Activated CD4-positive, alpha-beta T cell treated with anti-CD3 and anti-CD28 coated beads, Interleukin-2, amount 10 ng/mL, durations not matched to agents 7 days and 5 days (primary cell): ENCODE measurements around the gene XRCC3. TPM values are rescaled to one million over a fixed set of nuclear protein-coding genes. Genes with fewer than 3 reads are reported as not detected.

Experiments
- CTCF ChIA-PET: fragments of 350-600 bp; sonication (Branson Sonifier 250); formaldehyde crosslinking; loops from one replicate; lab custom pipeline; 2021; ENCODE audit warnings: antibody characterized with exemption; lab: Charles Lee
- POLR2A ChIA-PET: fragments of 350-600 bp; sonication (Branson Sonifier 250); formaldehyde crosslinking; loops from one replicate; lab custom pipeline; 2021; ENCODE audit warnings: antibody characterized with exemption; lab: Charles Lee
- DNase-seq: peaks from one replicate; pipeline ENCODE4 v3.0.0-alpha.2; 2020
- H3K27ac Mint-ChIP-seq: one replicate; pipeline ENCODE4 v1.8.0; 2021; ENCODE audit warnings: mild to moderate bottlenecking, moderate library complexity, mixed read lengths
- H3K27me3 Mint-ChIP-seq: one replicate; pipeline ENCODE4 v1.8.0; 2021; ENCODE audit warnings: mixed read lengths
- H3K36me3 Mint-ChIP-seq: one replicate; pipeline ENCODE4 v1.8.0; 2021; ENCODE audit warnings: low read depth, mixed read lengths
- H3K4me1 Mint-ChIP-seq: one replicate; pipeline ENCODE4 v1.8.0; 2021; ENCODE audit warnings: mixed read lengths
- H3K4me3 Mint-ChIP-seq: one replicate; pipeline ENCODE4 v1.8.0; 2021; ENCODE audit warnings: mild to moderate bottlenecking, moderate library complexity, mixed read lengths
- H3K9me3 Mint-ChIP-seq: one replicate; pipeline ENCODE4 v1.8.0; 2021; ENCODE audit warnings: mixed read lengths
- total RNA-seq, 2 experiments: library from RNA; stranded (reverse); gene quantifications; one replicate each; pipeline ENCODE4 v1.2.3, GENCODE V29; 2021

Gene XRCC3
- total RNA-seq, 2 experiments from 2014 or later = 36.4 to 37.4 TPM

DNA sequence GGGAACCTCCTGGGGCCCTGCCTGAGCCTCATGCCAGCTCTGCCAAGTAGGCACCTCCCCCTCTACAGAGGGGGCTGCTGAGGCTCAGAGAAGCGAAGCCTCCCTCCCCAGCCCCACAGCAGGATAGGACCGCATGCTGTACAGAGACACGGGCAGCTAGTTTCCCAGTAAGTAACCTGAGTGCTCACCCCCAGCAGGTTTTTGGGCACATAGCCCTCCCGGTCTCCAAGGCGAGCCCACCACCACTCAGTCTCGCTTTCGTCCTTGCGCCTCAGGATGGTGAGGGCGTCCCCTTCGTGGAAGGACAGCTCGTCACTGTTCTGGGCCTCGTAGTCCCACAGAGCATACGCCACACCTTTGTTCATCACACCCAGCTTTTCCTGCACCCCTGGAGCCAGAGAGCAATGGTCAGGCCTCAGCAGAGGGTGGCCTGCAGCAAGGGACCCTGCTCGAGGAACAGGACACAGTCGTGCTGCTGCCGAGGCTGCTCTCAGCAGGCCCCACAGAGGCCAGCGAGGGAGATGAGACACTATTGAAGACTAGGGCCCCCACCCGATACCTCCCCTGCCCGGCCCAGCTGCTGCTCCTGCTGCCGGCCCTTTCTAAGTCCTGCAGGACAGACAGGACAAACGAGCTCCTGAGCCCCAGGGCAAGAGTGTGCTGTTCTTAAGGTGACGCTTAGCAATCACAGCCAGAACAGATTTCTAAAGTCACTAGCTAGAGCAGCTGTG is 20.7 kb upstream of the XRCC3 start:
- Mint-ChIP-seq H3K36me3 (no peaks in the 10 kb centered on the region), H3K4me1 (no peaks in the 10 kb centered on the region), H3K27ac (no peak overlapping the region), H3K27me3 (no peaks in the 10 kb centered on the region), H3K4me3 (no peak overlapping the region), H3K9me3 (no peaks in the 10 kb centered on the region)
- no peak for DNase-seq
- ChIA-PET POLR2A (interaction anchor here (0.7 kb wide), 1 partner anchor 377 kb away, joined by 4 read pairs; no protein-coding TSS in a partner anchor), CTCF (interaction anchor here (0.6 to 1.1 kb wide), 7 partner anchors 8 to 59 kb away, joined by 3 to 4 read pairs (median 3); no protein-coding TSS in a partner anchor)

DNA sequence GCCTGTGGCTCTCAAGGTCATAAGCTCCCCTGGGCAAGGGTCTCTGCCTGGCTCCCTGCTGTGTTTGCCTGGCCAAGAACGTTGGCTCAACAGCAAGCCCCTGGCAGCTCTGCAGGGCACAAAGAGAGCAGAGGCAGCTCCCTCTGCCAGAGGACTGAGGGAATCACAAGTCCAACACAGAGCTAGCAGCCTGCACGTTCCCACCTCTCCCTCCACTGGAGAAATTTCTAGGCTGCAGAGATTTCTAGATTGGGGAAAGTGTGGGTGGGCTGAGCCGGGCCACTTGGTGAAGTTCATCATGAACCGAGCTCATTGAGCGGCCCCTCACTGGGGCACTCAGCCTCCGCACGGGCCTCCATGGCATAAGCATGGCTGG is 20.2 kb upstream of the XRCC3 start:
- CTCF ChIA-PET = interaction anchor here (0.9 to 1.1 kb wide), 4 partner anchors 13 to 58 kb away, joined by 3 to 4 read pairs (median 3); no protein-coding TSS in a partner anchor
- no peaks in the 10 kb centered on the region for H3K27me3 Mint-ChIP-seq
- H3K36me3 Mint-ChIP-seq = no peaks in the 10 kb centered on the region
- no peak overlapping the region for H3K27ac Mint-ChIP-seq
- POLR2A ChIA-PET = interaction anchor here (0.7 kb wide), 1 partner anchor 377 kb away, joined by 4 read pairs; no protein-coding TSS in a partner anchor
- DNase-seq = no peak
- no peaks in the 10 kb centered on the region for H3K9me3 Mint-ChIP-seq
- no peaks in the 10 kb centered on the region for H3K4me1 Mint-ChIP-seq
- H3K4me3 Mint-ChIP-seq = no peak overlapping the region

DNA sequence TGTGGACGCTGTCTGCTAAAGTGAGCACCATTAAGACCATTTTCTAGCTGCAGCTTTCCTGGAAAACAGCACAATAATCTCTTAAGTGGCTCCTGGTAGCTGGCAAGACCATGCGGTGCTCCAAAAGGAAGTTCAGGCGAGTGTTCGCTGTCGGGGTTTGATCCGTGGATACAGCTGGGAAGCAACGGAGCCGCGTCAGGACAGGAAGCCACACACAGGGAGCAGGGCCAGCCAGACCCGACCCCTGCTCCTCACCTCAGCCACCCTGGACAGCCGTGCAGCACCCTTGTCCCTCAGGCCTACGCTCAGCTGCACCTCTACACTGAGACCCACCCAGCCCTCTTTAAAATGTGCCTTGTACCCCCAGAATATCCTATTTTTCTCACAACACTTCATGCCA is 19.8 kb upstream of the XRCC3 start:
- Mint-ChIP-seq H3K4me1 (no peaks in the 10 kb centered on the region), H3K9me3 (no peaks in the 10 kb centered on the region), H3K4me3 (no peak overlapping the region), H3K27ac (no peak overlapping the region), H3K36me3 (no peaks in the 10 kb centered on the region), H3K27me3 (no peaks in the 10 kb centered on the region)
- ChIA-PET POLR2A (interaction anchor here (0.7 kb wide), 1 partner anchor 378 kb away, joined by 4 read pairs; no protein-coding TSS in a partner anchor), CTCF (interaction anchor here (0.9 to 1.1 kb wide), 4 partner anchors 13 to 58 kb away, joined by 3 to 4 read pairs (median 3); no protein-coding TSS in a partner anchor)
- no peak for DNase-seq

DNA sequence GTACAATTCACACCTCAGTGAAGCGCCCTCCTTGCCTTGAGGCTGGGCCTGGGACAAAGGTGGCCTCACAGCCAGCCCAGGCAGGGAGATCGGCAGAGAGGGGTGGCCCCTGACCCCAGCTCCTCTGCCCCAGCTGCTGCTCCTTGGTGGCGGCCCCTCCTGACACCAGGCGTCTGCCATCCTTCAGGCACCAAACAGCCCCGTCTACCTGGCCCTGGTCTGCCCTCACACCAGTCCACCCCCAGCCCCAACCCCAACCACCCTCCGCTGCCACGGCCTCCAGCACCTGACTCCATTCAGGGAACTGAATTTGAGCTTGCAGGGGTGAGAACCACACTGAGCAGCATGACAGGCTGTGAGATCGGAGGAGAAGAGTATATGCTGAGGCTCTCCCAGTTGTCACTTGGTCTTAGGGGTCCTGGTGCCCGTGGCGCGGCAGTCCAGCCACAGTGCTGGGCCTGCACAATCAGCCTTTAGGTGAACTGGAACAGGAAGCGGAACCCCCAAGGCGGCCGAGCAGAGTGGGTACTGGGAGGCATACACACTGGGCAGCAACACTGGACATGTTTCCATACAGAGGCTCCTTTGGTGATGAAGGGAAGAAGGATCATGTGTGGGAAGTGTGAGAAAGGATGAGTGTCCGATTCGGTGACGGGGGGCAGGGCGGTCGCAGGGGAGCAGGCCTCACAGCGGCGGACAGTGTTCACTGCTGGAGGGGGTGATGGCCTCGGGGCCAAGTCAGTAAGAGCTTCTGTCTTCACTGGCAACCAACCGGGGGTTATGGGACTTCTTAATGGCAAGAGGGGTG is 19.0 kb upstream of the XRCC3 start:
- H3K36me3 Mint-ChIP-seq = no peaks in the 10 kb centered on the region
- CTCF ChIA-PET = interaction anchor here (0.6 kb wide), 1 partner anchor 1029 kb away, joined by 3 read pairs; no protein-coding TSS in a partner anchor
- no peaks in the 10 kb centered on the region for H3K27me3 Mint-ChIP-seq
- POLR2A ChIA-PET = no interaction called here
- no peaks in the 10 kb centered on the region for H3K9me3 Mint-ChIP-seq
- no peak overlapping the region for H3K4me3 Mint-ChIP-seq
- DNase-seq = no peak
- no peaks in the 10 kb centered on the region for H3K4me1 Mint-ChIP-seq
- H3K27ac Mint-ChIP-seq = peak overlapping the region; percentile 1

DNA sequence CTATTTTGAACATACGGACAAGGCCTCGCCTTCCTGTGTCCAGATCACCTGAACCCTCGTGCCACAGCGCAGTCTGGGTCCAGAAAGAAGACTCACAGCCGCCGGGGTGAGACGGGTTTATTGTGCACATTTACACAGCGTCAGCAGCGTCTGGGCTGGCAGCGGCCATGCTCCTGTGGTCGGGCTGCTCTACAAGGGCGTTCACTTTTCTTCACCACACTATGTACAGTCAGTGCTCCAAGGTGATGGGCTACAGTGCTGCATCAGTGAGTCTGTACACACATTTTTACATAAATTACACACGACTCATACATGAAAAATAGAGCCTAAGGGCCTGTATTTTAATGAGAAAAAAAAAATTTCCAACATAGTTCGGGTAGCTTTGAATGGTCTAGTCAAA is 18.4 kb upstream of the XRCC3 start:
- Mint-ChIP-seq H3K27ac (no peak overlapping the region), H3K36me3 (no peaks in the 10 kb centered on the region), H3K4me3 (no peak overlapping the region), H3K9me3 (no peaks in the 10 kb centered on the region), H3K4me1 (no peaks in the 10 kb centered on the region), H3K27me3 (no peaks in the 10 kb centered on the region)
- no peak for DNase-seq
- ChIA-PET POLR2A (no interaction called here), CTCF (interaction anchor here (0.6 kb wide), 1 partner anchor 1028 kb away, joined by 3 read pairs; no protein-coding TSS in a partner anchor)

DNA sequence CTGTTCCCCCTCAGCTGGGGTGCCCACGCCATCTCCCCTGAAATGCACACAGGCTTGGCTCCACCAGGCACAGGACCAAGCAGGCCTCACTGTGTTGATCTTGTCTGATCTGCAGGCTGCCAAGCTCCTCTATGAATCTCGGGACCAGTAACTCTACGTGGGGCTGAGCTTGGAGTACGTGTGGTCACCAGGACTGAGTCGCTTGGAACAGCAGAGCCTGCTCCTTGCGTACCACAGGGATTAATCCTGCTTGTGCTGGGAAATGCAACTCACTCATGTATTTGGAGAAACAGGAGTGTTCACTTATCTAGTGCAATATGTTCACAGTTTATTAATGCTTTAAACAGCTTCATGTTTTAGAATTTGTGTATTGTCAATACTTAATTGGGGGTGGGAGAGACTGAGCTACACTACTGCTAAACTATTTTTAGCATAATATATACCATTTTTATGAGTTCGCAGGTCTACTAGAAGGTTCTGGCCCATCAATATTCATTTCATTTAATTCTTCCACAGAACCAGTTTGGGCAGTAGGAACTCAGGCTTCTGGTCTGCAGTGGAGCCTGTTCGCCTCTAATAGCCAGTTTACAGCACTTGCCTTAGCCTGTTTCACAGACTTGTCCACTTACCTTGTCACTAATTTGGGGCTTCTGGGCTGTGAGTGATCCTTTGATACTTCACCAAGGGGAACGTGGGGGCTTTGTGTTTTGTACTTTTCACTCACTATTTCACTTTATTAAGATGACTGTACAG is 17.8 kb upstream of the XRCC3 start:
- H3K27ac Mint-ChIP-seq = no peak overlapping the region
- H3K4me1 Mint-ChIP-seq = no peaks in the 10 kb centered on the region
- no peak for DNase-seq
- POLR2A ChIA-PET = no interaction called here
- no peak overlapping the region for H3K4me3 Mint-ChIP-seq
- H3K36me3 Mint-ChIP-seq = no peaks in the 10 kb centered on the region
- H3K9me3 Mint-ChIP-seq = no peaks in the 10 kb centered on the region
- no peaks in the 10 kb centered on the region for H3K27me3 Mint-ChIP-seq
- CTCF ChIA-PET = interaction anchor here (0.6 kb wide), 1 partner anchor 44 kb away, joined by 3 read pairs; no protein-coding TSS in a partner anchor

DNA sequence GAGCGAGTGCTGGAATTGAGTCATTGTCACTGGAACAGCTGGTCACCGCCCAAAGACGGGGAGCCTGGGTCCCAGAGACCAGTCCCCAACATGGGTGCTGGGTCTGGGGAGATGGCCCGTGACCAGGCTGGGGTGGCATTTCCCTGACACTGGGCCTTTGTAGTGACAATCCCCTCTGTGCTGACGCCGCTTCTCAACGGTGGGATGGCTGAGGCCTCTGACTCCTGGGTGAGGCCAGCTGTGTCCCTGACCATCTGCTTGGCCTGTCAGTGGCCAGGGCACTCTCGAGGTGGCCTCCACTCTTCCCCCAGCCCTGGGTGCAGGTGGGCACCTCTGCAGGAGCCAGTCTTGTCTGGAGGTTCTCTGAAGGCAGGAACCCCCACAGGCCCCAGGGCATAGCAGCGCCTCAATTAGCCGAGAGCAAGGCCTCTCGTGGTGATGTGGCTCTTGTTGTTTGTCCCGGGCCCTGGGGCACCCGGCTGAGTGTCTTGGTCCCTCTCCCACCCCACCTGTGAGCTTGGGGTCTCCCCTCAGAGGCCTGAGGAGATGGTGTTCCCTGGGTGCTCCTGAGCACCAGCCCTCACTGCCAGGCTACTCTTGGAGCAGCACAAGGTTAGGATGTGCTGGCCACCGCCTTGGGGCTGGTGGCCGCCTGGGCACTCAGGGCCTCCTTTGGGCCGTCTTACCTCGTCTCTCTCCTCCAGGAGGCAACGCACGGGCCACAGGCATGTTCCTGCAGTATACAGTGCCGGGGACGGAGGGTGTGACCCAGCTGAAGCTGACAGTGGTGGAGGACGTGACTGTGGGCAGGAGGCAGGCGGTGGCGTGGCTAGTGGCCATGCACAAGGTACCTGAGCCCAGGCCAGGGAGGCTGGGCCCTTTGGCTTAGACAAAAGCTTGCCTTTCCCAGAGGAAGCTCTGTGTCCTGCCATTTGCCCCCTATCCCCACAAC is 16.9 kb upstream of the XRCC3 start:
- Mint-ChIP-seq H3K27me3 (no peaks in the 10 kb centered on the region), H3K27ac (no peak overlapping the region), H3K4me1 (no peaks in the 10 kb centered on the region), H3K9me3 (no peaks in the 10 kb centered on the region), H3K4me3 (no peak overlapping the region), H3K36me3 (no peaks in the 10 kb centered on the region)
- no peak for DNase-seq
- ChIA-PET POLR2A (interaction anchor here (0.6 kb wide), 1 partner anchor 60 kb away, joined by 3 read pairs; no protein-coding TSS in a partner anchor), CTCF (interaction anchor here (0.6 to 1.2 kb wide), 2 partner anchors 45 to 72 kb away, joined by 3 read pairs; no protein-coding TSS in a partner anchor)

DNA sequence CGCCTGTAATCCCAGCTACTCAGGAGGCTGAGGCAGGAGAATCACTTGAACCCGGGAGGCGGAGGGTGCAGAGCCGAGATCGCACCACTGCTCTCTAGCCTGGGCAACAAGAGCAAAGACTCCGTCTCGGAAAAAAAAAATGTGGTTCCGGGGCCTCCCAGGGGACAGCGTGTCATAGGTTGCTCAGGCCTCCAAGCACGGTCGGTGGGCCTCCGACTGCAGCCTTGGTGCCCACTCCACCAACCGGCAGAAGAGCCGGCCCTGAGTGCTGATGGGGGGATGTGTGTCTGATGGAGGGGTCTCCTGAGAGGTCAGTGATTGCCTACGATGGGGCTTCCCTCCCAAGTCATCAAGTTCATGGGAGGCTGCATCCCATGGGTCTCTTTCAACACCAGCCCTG is 16.2 kb upstream of the XRCC3 start:
- H3K4me1 Mint-ChIP-seq = no peaks in the 10 kb centered on the region
- ChIA-PET POLR2A (interaction anchor here (0.6 kb wide), 1 partner anchor 61 kb away, joined by 3 read pairs; no protein-coding TSS in a partner anchor), CTCF (interaction anchor here (1.2 kb wide), 1 partner anchor 73 kb away, joined by 3 read pairs; no protein-coding TSS in a partner anchor)
- no peak for DNase-seq
- H3K27ac Mint-ChIP-seq = no peak overlapping the region
- no peak overlapping the region for H3K4me3 Mint-ChIP-seq
- no peaks in the 10 kb centered on the region for H3K36me3 Mint-ChIP-seq
- H3K27me3 Mint-ChIP-seq = no peaks in the 10 kb centered on the region
- no peaks in the 10 kb centered on the region for H3K9me3 Mint-ChIP-seq

DNA sequence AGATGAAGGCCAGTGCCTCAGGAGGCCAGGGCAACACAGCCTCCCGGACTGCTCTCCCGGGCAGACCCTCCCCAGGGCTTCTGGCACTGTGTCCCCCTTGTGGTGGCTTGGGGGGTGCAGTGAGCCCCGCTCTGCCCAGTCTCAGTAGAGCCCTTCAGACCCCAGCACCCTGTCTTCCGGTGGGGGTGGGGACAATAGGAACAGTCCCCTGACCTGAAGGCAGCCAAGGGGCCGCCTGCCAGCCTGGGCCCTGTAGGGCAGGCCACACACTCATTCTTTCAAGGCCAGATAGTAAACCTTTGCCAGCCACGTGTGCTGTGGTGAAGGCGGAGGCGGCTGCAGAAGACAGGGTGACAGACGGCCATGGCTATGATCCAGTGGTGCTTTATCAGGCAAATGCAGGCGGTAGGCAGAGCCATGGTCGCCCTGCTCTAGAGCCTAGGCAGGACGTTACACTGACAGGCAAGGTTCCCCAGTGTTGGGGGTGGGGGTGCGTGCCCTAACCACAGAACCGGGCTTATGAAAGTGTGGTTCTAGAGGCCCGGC is 15.3 kb upstream of the XRCC3 start:
- Mint-ChIP-seq H3K4me1 (no peaks in the 10 kb centered on the region), H3K36me3 (no peaks in the 10 kb centered on the region), H3K9me3 (no peaks in the 10 kb centered on the region), H3K27ac (peak overlapping the region; percentile 36), H3K27me3 (no peaks in the 10 kb centered on the region), H3K4me3 (no peak overlapping the region)
- CTCF ChIA-PET = interaction anchor here (1.2 to 1.5 kb wide), 2 partner anchors 15 to 74 kb away, joined by 3 read pairs; partner anchors contain the start of genes XRCC3 and ZFYVE21
- no peak for DNase-seq
- POLR2A ChIA-PET = no interaction called here

DNA sequence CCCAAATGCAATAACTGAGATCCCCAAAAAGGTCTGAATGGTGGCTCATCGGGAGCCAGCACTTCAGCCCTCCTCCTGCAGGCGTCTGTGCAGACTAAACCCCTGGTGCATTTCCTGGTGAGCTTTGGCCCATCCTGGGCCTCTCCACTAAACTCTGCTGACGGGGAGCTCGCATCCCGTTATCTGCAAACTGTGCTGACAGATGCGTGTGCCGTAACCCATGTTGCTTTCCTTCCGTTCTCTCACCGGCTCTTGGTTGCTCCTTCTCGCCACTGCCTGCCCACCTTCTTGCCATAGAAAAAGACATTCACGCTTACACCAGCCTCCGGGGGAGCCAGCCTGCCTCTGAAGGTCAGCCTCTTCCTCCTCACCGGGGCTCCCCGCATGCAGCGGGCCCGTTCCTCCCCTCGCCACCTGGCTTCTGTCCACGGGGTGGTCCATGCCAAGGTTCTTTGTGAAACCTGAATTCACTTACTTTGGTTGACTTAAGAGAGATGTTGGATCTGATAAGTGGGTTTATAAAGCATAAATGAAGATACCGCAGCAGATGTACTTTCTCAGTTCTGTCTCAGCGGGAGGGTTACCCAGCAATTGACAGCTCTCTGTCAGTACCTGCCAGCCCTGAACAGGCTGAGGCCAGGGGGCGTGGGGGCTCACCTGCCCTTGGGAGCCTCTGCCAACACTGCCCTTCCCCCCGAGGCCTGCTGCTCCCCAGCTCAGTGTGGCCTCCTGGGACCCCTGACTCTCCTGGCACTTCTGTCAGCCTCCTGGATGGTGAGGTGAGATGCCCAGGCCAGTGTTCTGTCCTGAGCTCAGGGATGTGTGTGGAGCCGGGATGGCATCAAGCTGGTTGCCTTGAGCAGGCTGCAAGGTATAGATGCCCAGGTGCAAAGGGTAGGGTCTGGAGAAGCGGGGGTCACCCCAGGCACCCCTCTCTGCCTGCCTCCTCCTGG is 14.5 kb upstream of the XRCC3 start:
- Mint-ChIP-seq H3K27ac (no peak overlapping the region), H3K36me3 (no peaks in the 10 kb centered on the region), H3K27me3 (no peaks in the 10 kb centered on the region), H3K9me3 (no peaks in the 10 kb centered on the region), H3K4me1 (no peaks in the 10 kb centered on the region), H3K4me3 (no peak overlapping the region)
- POLR2A ChIA-PET = no interaction called here
- CTCF ChIA-PET = interaction anchor here (1.5 kb wide), 1 partner anchor 14 kb away, joined by 3 read pairs; the partner anchor contains the start of genes XRCC3 and ZFYVE21
- DNase-seq = no peak
